GM18909 (cell line): ENCODE data around the gene ABCA13.

Experiments used
- ATAC-seq: cut with Tn5 transposase; IDR thresholded peaks from one replicate; pipeline ENCODE4 v1.9.1; 2021; ENCODE audit warnings: mild to moderate bottlenecking; ENCODE audit not compliant: unreplicated experiment, poor library complexity

The ABCA13 gene

GRCh38 chr7:48292949-48293348 lies 121.7 kb downstream of the ABCA13 start:
- ATAC-seq, result no peak

DNA sequence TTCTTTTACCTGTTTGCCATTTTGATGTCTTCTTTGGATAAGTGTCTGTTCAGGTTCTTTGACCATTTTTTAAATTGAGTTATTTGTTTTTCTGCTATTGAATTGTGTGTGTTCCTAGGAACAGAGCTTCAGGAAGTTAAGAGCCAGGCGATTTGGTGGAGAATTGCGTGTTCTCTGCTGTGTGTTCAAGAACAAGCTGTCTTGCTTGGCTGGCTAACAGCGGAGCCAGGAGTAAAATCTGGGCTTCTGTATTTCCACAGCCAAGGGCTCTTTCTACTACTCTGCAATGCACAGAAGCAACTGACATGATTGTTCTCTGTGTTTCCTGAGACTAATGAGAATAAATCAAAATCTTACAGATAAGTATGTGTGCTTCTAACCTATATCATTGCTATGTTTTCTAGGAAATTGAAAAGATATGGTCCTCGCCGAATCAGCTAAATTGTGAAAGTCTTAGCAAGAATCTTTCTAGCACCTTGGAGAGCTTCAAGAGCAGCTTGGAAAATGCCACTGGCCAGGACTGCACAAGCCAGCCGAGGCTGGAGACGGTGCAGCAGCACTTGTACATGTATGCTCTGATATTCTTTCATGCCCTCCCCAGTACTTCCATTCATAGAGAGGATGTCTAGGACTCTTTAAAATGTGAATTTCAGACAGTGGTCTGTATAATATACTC lies 124.2 kb downstream of the ABCA13 start:
- ATAC-seq, result no peak

DNA sequence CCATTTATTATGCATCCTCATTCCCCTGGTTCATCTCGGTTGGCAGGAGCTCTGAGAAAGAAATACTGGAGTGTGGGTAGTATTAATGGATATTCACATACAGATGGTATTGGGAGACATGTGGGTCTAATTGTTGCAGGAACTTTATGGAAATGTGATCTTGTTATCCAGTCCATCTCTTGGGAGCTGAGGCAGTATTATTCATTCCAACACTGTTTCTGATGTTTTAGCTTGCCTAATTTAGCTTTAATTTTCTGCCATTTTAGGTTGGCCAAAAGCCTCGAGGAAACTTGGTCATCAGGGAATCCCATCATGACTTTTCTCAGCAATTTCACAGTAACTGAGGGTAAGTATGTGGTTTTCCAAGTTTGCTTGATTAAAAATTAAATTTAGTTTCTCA lies 125.7 kb downstream of the ABCA13 start:
- no peak for ATAC-seq

DNA sequence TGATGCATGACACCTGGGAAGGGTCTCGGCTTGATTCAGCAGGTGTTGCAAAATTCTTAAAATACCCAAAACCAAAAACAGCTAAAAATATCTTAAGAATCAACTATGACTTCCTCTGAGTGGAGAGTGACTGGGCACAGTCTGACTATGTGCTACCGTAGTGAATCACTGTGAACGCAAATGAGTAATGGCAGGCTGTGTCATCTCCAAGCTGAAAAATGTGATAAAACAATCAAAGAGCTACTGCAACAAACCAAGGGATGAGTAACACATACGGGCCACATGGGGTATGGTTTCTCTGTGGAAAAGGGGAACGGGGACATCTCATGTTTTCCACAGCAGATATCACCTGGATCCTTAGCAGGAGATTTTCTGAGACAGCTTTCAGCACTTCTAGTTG lies 127.5 kb downstream of the ABCA13 start:
- peak; percentile 53 for ATAC-seq

DNA sequence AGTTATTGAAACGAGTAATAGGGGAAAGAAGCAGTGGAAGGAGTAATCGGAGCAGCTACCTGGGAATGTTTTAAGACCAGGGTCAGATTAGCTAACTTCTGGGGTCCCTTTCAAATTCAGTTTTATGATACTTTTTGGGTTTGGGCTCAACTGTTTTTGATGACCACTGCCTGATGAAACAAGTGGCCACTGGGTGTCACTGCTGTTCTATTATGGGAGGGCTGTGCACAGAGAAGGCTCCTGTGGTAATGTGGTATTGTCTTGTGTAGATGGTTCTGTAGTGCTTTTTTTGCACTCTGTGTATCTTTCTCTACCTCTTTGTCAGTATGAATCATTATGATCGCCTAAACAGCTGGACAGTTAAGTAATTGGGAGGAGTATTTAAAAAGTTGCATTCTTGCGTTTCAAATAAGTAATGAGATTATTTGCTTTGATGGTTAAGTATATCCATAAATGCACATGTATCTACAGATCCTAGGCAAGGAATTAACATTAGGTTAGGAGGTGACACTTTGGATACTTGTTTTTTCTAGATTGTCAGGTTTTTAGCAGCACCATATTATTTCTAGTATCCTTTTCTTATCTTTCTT lies 128.4 kb downstream of the ABCA13 start:
- peak; percentile 94 for ATAC-seq

DNA sequence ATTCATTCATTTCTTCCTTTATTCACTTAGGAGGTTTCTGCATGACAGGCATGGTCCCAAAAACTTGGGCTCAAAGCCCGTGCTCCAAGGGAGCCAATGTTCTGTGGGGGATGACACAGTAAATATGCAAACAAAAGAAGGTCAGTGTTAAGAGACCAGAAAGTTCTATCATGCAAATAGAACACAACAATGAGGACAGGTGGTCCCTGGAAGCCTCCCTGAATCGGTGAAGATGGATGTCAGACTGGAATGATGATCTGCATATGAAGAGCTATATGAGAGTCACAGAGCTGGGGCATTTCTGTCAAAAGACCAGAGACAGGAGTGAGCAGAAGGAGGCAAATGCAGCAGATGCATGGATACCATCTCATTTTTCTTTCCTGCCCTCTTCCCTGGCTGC lies 129.0 kb downstream of the ABCA13 start:
- no peak for ATAC-seq

DNA sequence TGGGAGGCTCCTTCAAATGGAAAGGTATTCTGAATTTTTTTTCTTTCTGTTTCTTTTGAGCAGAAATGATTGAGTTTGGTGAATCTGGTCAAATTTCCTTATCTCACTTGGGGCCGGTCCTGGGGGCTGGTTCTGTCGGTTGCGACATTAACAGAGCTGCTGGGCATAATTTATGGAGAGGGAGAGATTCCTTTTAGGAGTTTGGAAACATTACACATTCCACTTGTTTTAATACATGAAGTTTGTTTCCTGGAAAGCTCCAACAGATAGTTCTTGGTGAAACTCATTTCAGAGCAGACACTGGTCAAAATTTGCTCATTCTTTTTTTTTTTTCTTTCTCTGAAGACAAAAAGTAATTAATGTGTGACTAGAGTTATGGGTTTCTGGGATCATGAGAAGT lies 129.9 kb downstream of the ABCA13 start:
- no peak for ATAC-seq

GRCh38 chr7:48304641-48305040 lies 133.4 kb downstream of the ABCA13 start:
- no peak for ATAC-seq

DNA sequence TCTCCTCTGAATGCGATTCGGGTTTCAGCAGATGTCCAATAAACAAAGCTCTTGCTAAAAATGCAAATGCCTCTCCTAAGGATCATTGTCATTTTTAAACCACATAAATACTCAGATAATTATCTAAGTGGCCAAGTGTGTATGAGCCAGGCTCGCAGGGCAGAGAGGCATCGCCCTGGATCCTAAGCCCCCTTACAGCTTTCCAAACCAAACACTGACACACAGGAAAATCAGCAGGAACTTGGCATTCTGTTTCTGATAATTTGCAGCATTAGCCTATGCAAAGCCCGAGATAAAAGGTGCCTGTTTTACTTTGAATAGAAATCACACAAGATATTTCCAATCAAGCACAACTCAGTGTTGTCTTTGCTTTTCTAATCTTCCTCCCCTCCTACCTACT lies 134.4 kb downstream of the ABCA13 start:
- ATAC-seq, result no peak

GRCh38 chr7:48307041-48307714 lies 135.9 kb downstream of the ABCA13 start:
- ATAC-seq, result no peak

- no peak for ATAC-seq
These were observed 138.5 kb downstream of the ABCA13 start for GRCh38 chr7:48309720-48310119.

- no peak for ATAC-seq
These were observed 140.3 kb downstream of the ABCA13 start for GRCh38 chr7:48311464-48312100.

GRCh38 chr7:48312151-48312550 lies 140.9 kb downstream of the ABCA13 start:
- ATAC-seq, result no peak

- no peak for ATAC-seq
These were observed 145.5 kb downstream of the ABCA13 start for GRCh38 chr7:48316768-48317167.

DNA sequence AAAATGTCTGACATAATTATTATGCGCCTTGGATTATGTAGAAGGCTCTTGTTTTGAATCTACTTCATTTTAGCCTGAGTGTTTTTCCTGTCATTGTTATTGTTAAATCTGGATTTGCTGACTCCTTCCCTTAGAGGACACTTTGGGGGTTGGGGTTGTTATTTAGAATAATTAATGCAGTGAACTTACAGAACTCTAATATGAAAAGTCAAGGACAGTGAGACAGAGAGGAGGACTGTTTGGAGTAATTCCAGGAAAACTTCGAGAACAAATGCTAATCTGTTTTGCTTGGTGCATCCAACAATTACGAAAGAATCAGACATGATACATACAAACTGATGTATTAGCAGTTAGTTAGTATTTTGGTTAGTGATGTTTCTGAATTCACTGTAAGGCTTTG lies 146.1 kb downstream of the ABCA13 start:
- ATAC-seq, result no peak

DNA sequence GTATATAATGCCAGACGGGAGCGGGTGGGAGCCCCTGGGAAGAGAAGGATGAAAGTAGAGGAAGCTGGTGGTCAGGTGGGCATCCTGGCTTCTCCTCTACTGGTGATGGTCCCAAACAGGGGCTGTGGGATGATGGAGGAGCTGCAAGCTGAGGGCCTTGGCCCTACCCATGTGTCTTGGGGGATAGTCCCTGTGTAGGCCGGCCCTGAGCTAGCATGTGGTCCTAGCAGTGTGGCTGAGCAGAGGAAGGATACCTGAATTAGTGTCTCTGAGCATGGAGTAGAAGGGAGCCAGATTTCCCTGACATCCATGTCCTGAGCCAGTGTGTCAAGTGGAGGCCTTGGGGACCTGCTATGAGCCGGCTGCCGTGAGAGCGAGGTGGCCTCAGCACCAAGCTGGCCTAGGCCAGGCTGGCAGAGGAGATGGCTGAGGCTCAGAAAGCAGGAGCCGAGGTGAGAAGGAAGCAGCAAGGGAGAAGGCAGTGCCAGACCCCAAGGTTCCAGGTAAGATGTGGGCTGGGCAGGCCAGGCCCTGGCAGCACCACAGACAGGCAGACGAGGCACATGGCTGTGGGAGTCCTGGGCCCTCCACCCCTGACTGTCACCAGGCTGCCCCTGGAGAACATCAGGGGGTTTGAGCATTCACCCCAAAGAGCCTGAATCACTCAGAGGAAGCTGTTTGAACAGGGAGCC lies 150.2 kb downstream of the ABCA13 start:
- no peak for ATAC-seq

GRCh38 chr7:48337012-48337621 lies 165.9 kb downstream of the ABCA13 start:
- ATAC-seq, result no peak

DNA sequence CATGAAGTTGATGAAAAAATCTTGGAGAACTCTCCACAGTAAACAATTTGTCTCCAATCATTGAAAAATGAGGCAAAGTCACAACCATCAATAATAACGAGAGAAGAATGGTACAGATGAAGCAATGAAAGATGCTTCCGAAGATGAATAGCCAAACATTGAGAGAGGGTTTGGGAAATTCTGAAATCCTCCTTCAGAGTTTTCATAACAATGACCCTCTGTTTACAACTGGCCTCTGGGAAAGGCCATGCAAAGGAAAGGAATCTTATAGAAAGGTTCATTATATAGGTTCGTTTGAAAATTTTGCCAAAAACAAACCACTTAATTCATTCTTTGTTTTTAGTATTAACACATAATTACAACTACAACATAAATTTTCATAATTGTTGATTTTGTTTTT lies 166.5 kb downstream of the ABCA13 start:
- no peak for ATAC-seq

- no peak for ATAC-seq
These were observed 176.1 kb downstream of the ABCA13 start for GRCh38 chr7:48347230-48347825.

DNA sequence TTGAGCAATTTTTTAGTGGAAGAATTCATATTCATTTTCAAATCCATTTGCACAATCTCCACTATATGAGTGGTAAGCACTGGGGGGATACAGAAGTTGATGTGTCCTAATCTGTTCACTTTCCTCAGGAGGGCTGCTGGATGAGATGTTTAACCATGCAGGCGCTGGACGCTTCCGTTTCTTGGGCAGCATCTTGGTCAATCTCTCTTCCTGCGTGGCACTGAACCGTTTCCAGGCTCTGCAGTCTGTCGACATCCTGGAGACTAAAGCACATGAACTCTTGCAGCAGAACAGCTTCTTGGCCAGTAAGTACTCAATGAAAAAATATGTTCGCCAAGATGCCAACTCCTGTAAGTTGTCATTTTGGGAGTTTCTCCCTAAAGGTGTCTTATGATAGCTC lies 179.3 kb downstream of the ABCA13 start:
- ATAC-seq, result no peak
